Peyer's patch (tissue), 4 donors: ENCODE measurements around the gene SLC9A3.

Experiments
- POLR2A ChIP-seq, 2 donors: fragments of 450-650 bp; IDR thresholded peaks; one replicate each; pipeline ENCODE4 v1.5.1; 2017; ENCODE audit warnings: antibody characterized with exemption in 2 of 2, mild to moderate bottlenecking in 2 of 2, moderate library complexity in 2 of 2
- TF ChIP-seq, protein P1 (sequence below), 6 experiments: fragments of 450-650 bp in 4 of 6; fragments of 200-600 bp in 2 of 6; sonication (generic) in 1 of 6; IDR thresholded peaks; one replicate each; pipeline ENCODE4 v1.5.1; 2017 to 2019; ENCODE audit warnings: antibody characterized with exemption in 6 of 6, mild to moderate bottlenecking in 3 of 6, moderate library complexity in 1 of 6

DNA sequence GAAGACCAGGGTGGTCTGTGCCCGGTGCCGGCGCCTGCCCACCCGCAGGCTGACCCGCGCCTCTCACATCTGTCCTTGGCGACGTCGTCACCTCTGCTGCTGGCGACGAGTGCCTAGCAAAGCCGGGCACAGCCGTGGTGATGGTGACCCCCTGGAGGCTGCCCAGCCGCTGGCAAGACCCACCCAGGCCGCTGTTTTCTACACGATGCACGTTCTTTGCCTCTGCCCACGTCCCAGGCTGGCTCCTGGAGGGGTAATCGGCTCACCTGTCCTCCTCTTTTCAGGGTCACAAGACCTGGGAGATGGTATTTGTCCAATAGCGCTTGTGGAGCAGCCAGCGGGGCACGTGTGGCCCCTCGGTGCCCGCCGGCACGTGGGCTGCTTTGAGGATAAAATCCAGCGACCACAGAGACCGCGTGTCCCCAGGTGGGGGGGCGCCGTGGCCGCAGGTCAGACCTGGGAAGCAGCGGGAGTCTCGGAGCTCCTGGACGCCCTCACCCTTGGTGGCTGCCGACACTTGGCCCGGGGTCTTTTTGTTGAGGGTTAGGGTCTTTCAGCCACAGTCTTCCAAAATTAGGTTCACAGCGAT lies 29.5 kb downstream of the SLC9A3 start:
- TF ChIP-seq, protein P1, sequence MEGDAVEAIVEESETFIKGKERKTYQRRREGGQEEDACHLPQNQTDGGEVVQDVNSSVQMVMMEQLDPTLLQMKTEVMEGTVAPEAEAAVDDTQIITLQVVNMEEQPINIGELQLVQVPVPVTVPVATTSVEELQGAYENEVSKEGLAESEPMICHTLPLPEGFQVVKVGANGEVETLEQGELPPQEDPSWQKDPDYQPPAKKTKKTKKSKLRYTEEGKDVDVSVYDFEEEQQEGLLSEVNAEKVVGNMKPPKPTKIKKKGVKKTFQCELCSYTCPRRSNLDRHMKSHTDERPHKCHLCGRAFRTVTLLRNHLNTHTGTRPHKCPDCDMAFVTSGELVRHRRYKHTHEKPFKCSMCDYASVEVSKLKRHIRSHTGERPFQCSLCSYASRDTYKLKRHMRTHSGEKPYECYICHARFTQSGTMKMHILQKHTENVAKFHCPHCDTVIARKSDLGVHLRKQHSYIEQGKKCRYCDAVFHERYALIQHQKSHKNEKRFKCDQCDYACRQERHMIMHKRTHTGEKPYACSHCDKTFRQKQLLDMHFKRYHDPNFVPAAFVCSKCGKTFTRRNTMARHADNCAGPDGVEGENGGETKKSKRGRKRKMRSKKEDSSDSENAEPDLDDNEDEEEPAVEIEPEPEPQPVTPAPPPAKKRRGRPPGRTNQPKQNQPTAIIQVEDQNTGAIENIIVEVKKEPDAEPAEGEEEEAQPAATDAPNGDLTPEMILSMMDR (IDR thresholded peaks at IDR 0.05): no peak
- no peak for TF ChIP-seq POLR2A (IDR thresholded peaks at IDR 0.05)
